ENCODE results near the gene PPM1H. TPM values are rescaled to one million over a fixed set of nuclear protein-coding genes. Genes with fewer than 3 reads are reported as not detected.

The PPM1H gene
- total RNA-seq, 4 donors from 2014 or later: 1.1 to 2.4 (median 1.7) TPM

DNA sequence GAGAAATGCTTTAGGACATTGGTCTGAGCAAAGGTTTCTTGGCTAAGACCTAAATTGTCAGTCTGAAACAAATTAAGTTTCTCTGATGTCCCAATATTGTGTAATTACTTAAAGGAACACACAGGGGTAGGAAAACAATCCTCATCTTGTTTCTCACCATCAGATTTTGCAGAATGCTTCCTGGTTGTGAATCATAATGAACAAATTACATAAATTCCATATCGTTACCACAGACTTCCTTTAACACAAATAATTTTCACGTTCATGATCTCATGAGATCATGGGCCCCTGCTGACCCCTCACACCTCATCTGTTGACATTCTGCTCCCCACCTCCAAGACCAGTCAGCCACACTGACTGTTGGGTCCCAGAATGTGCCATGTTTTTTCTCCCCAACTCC is 274.2 kb downstream of the PPM1H start:
- 44 to 49% methylated on average over 2 of the region's 2 CpGs for WGBS, 2 donors

DNA sequence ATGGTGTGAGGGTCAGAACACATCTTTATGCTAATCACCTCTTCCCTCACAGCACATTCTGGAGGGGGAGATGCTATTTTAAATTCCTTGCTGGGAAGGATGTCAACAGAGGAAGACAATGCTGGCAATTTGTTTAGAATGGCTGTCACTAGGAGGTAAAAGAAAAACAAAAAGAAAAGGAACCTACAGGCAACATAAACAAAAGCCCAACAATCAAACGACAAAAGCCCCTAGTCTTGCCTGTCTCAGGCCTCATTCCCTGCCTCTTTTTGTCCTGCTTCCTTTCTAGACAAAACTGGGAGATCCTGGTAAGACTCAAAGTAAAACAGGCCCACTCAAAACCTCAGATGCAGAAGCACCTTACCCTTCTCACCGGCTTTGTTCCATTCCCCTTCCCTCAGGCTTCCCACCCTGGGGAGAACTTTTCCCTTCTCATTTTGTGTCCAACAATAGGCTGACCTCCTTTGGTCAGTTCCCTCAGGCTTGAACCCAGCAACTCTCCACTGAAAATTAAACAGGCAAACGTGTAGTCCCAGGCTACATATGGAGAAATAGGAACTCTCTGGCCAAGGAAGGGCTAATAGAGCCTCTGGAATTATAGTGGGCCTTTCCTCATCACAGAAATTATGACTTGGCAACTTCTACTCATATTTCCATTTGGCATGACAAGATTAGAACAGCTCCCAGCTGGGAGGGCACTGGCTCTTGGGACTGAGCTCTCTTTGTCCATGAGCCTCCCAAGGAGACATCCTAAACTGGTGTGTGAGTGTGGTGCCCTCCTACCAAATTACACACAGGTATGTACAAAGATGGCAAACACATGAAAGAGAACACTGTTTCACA is 275.3 kb downstream of the PPM1H start:
- intact Hi-C loops (cut with DNase I; ENCODE audit: low total_unique reads): no loop called here
- 61 to 71% methylated on average over 3 of the region's 3 CpGs for WGBS, 2 donors
- TF ChIP-seq POLR2A (IDR thresholded peaks at IDR 0.05): no peak
- TF ChIP-seq, protein P1, sequence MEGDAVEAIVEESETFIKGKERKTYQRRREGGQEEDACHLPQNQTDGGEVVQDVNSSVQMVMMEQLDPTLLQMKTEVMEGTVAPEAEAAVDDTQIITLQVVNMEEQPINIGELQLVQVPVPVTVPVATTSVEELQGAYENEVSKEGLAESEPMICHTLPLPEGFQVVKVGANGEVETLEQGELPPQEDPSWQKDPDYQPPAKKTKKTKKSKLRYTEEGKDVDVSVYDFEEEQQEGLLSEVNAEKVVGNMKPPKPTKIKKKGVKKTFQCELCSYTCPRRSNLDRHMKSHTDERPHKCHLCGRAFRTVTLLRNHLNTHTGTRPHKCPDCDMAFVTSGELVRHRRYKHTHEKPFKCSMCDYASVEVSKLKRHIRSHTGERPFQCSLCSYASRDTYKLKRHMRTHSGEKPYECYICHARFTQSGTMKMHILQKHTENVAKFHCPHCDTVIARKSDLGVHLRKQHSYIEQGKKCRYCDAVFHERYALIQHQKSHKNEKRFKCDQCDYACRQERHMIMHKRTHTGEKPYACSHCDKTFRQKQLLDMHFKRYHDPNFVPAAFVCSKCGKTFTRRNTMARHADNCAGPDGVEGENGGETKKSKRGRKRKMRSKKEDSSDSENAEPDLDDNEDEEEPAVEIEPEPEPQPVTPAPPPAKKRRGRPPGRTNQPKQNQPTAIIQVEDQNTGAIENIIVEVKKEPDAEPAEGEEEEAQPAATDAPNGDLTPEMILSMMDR (IDR thresholded peaks at IDR 0.05): no peak
- H3K4me3 ChIP-seq (ENCODE audit: low read depth, poor library complexity, severe bottlenecking): no peak overlapping the region
- DNase-seq (ENCODE audit: low spot score in 2 of 2): peak in 1 of 2 donors; percentile 39

More for the DNA sequence above, 274.2 kb downstream of the PPM1H start:
- no peak for TF ChIP-seq POLR2A (IDR thresholded peaks at IDR 0.05)
- TF ChIP-seq, protein P1 (IDR thresholded peaks at IDR 0.05): no peak
- no peak overlapping the region for H3K4me3 ChIP-seq (ENCODE audit: low read depth, poor library complexity, severe bottlenecking)
- intact Hi-C loops (cut with DNase I; ENCODE audit: low total_unique reads): no loop called here
- DNase-seq (ENCODE audit: low spot score in 2 of 2): peak in 1 of 2 donors; percentile 60

DNA sequence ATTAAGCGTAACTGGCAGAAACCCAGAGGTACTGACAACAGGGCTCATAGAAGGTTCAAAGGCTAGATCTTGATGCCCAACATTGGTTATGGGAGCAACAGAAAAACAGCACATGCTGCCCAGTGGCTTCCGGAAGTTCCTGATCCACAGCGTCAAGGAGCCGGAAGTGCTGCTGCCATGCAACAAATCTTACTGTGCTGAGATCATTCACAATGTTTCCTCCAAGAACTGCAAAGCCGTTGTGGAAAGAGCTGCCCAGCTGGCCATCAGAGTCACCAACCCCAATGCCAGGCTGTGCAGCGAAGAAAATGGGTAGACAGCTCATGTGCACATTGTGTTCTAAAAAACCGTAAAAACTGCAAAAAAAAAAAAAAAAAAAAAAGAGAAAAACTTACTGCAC is 276.0 kb downstream of the PPM1H start:
- DNase-seq (ENCODE audit: low spot score in 2 of 2): peak in 1 of 2 donors; percentile 25
- WGBS, 2 donors: 60 to 81% methylated on average over 7 of the region's 7 CpGs
- TF ChIP-seq POLR2A (IDR thresholded peaks at IDR 0.05): no peak
- TF ChIP-seq, protein P1 (IDR thresholded peaks at IDR 0.05): no peak
- intact Hi-C loops (cut with DNase I; ENCODE audit: low total_unique reads): no loop called here
- no peak overlapping the region for H3K4me3 ChIP-seq (ENCODE audit: low read depth, poor library complexity, severe bottlenecking)

DNA sequence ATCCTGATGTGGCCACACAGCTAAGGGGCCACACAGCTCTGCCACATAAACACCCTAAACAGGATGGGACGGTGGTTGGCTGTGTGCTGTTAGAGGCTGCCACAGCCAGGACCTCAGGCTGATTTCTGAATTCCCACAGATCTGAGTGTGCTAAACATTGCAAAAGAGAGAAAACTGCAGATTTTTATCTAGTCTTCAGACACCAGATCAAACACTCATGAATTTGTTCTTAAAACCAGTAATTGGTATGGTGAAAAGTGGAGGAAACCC is 277.7 kb downstream of the PPM1H start:
- DNase-seq (ENCODE audit: low spot score in 2 of 2): peak in 1 of 2 donors; percentile 18
- intact Hi-C loops (cut with DNase I; ENCODE audit: low total_unique reads): no loop called here
- TF ChIP-seq, protein P1 (IDR thresholded peaks at IDR 0.05): no peak
- no peak for TF ChIP-seq POLR2A (IDR thresholded peaks at IDR 0.05)
- 69 to 73% methylated on average over 1 of the region's 1 CpG for WGBS, 2 donors
- H3K4me3 ChIP-seq (ENCODE audit: low read depth, poor library complexity, severe bottlenecking): no peak overlapping the region

DNA sequence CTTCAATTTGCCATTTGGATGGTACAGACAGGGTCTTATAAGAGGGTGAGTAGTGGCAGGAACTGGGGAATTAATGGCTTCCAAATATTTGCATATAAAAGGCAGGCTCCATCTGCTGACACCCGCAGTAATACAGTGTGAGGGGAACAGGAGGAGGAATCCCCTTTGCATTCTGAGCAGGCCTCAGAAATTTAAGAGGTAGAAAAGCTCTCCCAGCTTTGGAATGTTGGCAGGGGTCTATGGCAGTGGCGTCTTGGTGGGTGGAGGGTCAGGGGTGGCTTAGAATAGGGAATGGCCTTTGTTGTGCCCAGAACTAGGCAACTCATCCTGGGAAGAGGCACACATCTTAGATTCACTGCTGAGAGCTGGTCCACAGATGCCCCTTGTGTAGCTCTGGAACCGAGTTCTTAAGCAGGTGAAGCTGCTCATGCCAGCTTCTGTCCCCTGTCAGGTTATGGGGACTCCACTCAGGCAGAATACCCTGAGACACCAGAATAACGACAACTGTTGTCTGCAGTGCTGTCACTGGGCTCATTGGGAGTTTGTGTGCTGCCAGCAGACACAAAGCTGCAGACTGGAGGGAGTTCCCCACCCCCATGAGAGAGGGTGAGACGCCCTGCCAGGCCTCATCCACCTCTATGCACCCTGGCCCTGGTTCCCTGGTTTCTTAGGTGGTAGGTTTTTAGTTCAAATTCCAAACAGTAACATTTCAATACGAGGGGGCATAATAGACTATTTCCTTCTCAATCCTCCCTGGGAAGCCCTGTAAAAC is 278.2 kb downstream of the PPM1H start:
- DNase-seq (ENCODE audit: low spot score in 2 of 2): peak in 1 of 2 donors; percentile 57
- no peak overlapping the region for H3K4me3 ChIP-seq (ENCODE audit: low read depth, poor library complexity, severe bottlenecking)
- intact Hi-C loops (cut with DNase I; ENCODE audit: low total_unique reads): no loop called here
- no peak for TF ChIP-seq POLR2A (IDR thresholded peaks at IDR 0.05)
- TF ChIP-seq, protein P1 (IDR thresholded peaks at IDR 0.05): no peak
- 77 to 89% methylated on average over 6 of the region's 6 CpGs for WGBS, 2 donors

Data from lower leg skin (tissue), 4 donors.